HG02973 (cell line): Measurements from ENCODE around the gene NEMP1.
"Not testable (repeated sequence)": the region's sequence is repeated elsewhere in the genome, so short reads cannot be mapped to it uniquely, and the experiment has no call there.

ENCODE experiments used
- ATAC-seq: cut with Tn5 transposase; IDR thresholded peaks from one replicate; pipeline ENCODE4 v1.9.1; 2021; ENCODE audit warnings: moderate library complexity; ENCODE audit not compliant: unreplicated experiment

Gene NEMP1

DNA sequence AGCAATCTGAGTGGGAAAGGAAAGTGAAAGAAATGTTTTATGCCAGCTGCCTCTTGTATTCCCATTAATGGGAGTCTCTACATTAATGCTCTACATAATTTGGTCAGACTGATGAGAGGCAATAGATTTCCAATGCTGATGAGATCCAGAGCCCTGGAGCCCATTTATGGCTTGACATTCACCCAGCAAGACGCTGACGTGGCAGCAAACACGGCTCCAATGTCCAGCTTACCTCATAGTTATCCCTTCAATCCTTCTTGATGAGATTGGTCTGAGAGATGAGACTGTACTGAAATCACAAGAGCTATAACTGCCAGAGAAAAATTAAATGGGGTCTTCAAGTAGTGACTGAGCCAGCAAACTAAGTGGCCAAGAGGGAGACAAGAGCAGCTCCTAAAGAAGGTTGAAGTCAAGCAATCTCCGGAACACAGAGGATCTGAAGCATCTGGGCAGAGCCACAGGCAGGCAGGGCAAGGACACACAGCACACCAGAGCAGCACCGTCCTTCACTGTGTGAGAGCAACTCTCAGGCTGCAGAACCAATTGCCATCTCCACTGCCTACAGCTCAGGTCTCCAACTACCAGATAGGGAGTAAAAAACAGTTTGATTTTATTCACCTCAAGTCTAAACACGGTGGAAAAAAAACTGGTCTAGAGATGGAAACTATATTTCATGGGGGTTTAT is 21.4 kb downstream of the NEMP1 start:
- no peak for ATAC-seq

DNA sequence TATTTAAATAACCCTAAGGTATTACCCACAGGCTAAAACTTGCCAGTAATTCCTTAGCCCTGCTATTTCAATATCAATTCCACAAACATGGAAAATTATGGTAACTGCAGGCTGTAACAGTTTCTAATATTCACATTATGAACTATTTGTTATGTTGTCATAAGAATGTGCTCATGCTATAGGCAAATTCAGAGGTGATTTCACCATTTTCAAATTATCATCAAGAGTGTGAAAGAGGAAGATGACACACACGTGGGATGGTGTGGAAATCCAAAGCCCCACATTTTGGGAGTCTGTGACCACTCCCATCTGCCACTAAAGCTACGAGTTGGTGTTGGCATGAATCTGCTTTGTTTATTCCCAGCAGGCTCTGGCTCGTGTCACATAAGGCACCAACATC is 22.8 kb downstream of the NEMP1 start:
- ATAC-seq, result no peak

DNA sequence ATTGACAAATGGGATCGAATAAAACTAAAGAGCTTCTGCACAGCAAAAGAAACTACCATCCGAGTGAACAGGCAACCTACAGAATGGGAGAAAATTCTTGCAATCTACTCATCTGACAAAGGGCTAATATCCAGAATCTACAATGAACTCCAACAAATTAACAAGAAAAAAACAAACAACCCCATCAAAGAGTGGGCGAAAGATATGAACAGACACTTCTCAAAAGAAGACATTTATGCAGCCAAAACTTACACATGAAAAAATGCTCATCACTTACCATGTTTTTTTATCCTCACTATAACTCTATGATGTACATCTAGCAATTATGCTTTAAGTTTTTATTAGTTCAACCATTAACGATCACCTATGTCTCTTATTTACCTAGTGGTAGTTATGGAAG is 24.7 kb downstream of the NEMP1 start:
- not testable (repeated sequence) for ATAC-seq

DNA sequence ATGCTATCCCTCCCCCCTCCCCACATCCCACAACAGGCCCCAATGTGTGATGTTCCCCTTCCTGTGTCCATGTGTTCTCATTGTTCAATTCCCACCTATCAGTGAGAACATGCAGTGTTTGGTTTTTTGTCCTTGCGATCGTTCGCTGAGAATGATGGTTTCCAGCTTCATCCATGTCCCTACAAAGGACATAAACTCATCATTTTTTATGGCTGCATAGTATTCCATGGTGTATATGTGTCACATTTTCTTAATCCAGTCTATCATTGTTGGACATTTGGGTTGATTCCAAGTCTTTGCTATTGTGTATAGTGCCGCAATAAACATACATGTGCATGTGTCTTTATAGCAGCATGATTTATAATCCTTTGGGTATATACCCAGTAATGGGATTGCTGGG is 25.4 kb downstream of the NEMP1 start:
- ATAC-seq, result not testable (repeated sequence)

DNA sequence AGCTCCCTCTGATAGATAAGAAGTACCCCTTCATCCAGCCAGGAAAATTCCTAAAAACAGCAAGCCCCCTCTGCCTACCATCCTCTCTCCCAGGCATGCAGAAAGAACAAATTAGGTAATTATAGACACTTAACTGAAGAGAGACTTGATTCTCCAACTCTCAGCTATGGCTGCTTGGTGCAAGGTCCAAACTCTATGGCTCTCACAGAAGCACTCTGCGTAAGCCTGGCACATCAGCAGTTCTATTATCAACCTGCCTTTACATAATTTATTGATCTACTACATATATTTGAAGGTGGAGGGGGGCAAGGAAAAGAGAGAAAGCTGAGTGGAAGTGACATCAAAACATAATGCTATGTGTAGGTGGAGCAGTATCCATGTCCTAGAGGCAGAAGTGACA is 27.6 kb downstream of the NEMP1 start:
- no peak for ATAC-seq

DNA sequence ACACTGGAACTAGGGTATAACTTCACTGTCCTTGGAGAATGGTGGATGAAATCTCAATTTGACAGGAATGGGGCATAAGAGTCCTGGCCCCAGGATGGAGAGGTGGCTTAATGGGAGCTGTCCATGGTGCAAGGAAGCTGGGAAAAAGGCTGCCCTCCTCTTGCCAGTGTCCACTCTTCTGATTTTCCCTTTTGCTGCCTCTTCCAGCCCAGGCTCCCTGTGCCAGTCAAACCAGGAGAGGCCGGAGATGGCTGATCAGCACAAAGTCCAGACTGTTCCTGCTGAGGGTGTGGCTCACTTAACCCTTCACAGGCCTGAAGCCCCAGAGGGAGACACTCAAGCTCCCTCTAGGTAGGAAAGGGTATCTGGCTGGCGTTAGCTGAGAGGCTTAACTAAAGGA is 28.7 kb downstream of the NEMP1 start, which contains the start of gene MYO1A:
TSS of gene MYO1A (minus strand) at position 240 of the 400 bp plus-strand sequence. CDS start 1,806 bp downstream, outside the sequence.
- ATAC-seq, result no peak

DNA sequence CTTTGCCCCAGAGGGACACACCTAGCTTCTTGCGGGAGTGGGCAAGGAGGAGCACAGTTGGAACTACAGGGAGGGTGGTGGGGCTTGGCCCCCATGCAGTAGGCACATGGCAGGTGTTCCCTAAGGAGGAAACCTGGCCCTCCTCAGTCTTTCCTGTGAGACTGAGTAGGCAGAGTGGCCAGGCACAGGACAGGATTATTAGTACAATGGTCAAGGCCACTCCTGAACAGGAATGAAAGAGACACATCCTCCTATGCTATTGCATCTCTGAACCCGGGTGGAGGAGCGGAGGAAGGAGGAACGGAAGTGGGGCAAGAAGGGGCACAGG is 29.5 kb downstream of the NEMP1 start:
- ATAC-seq, result no peak

DNA sequence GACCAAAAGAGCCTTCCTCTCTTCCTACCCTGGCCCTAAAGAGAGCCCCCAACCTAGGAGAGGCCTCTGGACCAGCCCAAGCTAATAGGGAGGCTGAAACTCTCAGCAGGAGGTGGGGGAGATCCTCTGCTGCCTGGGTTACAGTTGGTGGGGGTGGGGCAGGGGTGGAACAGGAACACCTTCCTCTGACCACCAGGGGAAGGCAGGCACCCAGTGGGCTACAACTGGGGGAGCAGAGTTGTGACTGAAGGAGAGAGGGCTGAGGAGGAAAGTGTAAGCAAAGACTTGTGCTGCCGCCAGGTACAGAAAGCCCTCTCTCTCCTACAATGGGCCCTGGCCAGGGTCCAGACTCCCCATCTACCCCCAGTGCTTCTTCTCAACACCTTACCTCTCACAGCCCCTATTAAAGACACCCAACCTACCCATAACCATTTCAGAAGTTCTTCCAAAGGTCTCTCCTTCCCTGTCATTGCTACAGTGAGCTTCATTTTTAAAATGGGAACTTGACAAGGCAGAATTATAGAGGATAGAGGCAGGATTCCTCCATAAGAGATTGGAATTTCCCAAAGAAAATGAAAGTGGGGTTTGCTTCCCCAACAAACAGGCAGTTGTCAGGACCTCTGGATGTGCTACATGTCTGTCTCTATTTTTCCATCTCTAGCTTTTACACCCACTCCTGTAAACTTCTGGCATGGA is 30.0 kb downstream of the NEMP1 start:
- no peak for ATAC-seq

DNA sequence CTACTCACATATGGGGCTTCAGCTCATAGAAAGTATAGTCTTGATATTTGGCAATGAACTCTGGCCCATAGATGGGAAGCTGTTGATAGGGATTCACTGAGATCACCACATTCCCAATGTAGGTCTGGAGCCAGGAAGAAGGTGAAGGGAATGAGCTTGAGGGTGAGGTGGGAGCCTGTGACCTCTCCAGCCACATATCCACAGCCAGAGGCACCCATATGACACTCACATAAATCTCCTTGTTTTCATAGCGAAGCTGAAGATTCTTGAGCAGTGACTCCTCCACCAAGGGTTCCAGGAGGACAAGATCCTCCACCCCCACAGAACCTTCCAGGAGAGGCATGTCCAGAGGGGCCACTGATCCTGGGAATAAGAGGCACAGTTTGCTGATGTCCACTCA is 30.6 kb downstream of the NEMP1 start:
- no peak for ATAC-seq

DNA sequence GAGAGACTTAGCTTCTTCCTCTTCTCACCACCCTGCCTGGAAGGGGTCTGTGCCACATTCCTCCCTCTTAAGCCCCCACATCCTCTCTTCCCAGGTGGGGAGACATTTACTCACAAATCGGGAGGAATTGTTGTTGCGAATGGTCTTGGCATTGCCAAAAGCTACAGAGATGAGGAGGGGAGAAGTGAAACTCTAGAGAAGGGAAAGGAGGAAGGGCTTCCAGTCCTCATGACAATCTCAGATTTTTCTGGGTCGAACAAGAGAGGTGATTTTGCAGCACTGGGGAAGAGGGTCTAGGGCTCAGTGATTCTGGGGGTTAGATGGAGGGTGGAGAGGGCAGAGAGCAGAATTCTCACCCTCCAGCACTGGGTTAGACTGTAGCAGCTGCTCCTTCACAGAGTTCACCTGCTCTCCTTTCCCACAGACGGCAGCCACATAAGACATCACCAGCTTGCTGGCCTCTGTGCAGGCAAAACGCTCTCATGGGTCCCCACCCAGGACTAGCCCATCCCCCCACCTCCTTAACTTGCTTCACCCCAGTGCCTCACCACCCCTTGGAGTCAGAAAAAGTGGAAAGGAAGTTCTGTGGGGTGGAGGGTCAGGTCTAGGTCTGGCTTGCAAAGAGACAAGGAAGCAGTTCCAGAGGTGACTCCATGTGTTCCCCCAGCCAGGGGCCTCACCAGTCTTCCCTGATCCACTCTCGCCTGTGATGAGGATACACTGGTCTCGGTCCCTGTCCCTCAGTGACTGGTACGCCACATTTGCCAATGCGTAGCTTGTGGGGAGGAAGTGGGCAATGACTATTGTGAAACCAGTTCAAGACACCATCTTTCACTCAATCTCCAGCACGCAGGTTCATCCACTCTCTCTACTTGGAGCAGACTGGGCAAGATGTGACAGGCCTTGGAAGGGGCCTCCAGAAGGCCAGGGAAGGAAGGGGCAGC is 31.4 kb downstream of the NEMP1 start:
- no peak for ATAC-seq

DNA sequence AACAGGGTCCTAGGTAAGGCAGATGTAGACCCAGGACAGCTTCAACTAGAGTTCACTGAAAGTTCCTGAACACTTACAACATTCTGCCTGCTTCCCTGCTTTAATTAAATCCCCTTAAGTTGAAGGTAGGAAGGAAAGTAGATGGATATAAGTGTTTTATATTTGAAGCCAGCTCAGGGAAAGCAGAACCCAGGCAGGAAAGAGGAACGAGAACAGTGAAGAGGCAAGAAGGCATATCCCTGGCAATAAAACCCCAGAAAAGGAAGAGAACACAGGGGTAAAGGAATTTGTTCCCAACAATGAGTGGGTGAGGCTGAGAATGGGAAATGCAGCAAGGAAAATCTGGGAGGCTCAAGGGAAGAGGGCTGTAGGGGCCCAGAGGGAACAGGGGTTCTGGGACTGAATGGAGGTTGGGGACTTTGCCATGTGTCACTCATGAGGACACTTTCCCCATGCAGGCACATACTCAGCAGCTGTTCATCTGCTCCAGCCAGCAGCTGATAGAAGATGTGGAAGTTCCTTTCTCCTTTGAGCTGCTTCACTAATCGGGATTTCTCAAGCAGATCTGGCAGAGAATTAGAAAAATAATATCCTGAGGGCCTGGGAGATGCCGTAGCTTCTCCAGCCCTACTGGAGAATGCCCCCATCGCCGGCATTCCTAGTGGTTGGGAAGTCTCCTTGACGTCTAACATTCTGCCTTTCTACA is 32.4 kb downstream of the NEMP1 start:
- no peak for ATAC-seq

DNA sequence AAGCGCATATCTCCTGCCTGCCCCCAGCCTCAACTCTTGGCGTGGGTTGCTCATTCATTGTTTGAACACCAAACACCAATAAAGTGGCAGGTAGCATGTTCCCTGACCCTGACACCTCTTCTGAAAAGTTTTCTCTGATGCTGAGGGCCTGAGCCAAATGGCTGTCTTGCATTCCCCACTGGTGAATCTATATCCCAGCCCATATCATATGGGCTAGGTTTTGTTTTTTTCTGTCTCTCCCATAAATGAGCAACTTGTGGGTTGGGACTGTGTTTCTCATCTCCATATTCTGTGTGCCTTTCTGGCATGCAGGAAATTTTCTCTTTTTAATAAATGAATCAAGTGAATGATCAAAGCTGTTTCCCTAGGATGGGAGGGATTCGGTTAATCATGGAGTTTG is 33.7 kb downstream of the NEMP1 start:
- ATAC-seq, result no peak

DNA sequence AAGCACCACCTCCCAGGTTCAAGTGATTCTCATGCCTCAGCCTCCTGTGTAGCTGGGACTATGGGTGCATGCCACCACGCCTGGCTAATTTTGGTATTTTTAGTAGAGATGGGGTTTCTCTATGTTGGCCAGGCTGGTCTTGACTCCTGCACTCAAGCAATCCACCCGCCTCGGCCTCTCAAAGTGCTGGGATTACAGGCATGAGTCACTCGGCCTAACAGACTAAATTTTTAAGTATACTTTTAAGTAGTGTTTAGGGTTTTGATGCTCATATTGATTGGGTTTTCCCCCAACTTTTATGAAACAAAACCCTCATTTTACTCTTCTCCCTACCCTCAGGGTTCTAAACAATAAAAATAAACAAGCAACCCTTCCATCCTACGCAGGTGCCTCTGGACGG is 34.1 kb downstream of the NEMP1 start:
- ATAC-seq, result no peak

DNA sequence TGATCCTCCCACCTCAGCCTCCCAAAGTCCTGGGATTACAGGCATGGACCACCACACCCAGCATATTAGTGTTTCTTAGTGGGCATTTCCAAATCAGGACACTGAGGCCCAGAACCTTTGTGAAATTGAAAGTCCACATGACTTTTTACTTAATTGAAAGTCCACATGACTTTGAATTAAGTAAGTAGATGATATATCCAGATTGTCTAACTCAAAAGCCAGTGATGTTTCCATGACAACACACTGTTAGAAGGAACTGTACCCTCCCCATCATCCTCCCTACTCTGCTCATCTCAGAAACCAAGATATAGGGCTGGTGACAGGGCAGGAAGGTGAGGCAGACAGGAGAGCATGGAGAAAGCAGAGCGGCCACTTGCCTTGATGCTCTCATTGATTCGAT is 35.9 kb downstream of the NEMP1 start:
- ATAC-seq, result no peak

DNA sequence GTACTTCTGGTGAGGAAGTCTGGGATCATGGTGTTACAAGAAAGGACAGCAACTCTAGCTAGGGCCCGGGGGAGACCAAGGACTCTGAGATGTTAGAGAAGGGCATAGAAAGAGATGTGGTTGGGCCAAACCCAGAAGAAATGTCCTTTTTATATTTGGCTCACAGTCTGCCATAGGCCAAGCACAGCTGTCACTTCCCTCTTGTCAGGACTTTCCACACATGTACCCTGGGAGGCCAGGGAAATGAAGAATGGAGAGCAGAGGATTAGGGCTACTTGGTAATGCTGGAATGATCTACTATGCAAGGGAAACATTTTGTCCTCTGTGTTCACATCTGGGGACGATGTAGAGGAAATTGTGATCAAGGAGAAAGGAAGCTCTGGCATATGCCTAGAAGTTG is 37.8 kb downstream of the NEMP1 start:
- ATAC-seq, result no peak

DNA sequence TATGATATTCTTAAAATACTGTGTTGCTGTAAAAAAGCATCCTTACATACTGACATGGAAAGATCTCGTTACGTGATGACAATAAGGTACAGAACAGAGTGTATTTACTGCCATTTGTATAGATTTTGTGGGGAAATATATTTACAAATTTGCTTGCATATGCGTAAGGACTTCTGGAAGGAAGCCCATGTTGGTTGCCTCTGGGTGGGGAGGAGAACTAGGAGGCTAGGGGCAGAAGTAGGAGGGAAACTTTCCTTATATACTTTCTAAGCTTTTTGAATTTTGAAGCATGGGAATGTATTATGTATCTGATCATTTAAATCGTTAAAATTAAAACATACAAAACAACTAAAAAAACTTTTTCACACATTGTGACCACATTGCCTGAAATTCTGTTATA is 38.4 kb downstream of the NEMP1 start:
- no peak for ATAC-seq

DNA sequence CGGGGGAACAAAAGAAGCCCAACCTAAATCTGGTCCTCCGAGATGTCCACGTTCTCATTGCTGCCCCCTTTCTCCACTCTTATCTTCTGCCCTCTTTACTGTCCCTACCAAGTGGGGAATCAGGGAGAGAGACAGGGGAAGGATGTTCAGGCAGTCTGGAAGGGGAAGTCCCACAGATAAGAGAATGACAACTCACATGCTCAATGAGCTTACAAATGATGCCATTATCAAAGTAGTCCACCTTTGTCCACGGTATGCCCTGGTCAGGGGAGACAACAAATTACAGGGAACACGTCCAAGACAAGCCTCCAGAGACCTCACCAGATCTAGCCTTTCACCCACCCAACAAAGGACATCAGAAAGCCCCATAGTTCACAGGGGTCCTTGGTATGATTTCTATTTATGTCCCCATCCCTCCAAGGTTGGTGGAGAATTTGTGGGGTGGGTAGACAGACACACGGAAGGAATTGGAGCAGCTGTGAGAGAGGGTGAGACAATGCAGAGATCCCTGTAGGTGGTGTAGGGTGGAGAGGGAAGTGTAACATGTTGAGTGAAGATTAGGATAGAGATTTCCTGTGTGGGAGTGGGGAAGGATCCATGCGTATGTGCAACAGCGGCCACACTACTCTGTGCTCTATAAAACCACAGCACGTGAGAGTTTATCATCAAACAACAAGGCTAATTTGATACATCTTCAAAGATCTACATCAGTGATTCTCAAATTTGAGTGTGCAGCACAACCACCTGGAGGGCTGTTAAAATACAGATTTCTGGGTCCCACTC is 39.4 kb downstream of the NEMP1 start:
- no peak for ATAC-seq

DNA sequence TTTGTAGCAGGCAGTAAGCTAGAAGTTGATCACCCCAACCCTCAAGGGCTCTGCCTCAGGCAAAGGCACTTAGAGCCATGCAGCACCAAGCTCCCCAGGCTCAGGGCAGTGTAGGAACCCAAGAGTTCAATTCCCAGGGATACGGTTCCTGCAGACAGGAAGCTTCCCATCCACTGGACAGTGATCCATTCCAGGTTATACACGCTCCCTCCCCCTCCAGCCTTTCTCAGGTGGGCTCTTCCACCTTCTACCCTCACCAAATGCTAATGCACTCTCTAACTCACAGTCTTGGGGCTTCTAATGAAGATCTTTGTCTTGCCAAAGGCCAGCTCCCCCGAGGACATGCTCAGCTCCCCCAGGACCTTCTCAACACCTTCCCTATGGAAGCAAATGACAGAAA is 41.3 kb downstream of the NEMP1 start:
- no peak for ATAC-seq

DNA sequence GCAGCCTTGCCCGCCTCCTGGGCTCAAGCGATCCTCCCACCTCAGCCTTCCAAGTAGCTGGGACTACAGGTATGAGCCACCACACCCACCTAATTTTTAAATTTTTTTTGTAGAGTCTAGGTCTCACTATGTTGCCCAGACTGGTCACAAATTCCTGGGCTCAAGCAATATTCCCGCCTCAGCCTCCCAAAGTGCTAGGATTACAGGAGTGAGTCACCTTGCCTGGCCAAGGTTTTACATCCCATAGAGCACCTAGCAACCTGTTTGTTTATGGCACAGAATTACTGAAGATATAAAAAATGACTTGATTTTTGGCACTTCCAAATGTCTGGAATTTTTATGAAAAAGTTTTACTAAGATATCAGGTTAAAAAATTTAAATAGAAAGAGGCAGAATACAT is 45.2 kb downstream of the NEMP1 start:
- ATAC-seq, result no peak

DNA sequence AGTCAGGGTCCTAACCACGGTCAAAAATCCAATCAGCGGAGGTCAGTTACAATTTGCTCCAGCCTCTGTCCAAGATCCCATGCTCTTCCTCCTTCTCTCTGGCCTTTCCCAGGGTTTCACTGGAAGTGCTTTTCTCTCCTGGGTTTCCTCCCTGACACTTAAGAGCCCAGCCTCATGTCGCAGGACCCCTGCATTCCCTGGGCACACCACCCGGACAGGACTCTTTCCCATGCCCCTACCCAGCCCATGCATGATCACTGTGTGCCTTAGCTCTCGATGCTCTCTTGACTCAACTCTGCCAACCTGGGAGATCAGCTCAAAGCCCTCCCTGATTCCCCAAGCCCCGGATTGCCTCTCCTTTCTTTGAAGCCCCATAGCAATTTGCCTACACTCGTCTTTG is 46.8 kb downstream of the NEMP1 start:
- ATAC-seq, result no peak
